BJ (cell line): Measurements from ENCODE around the gene MYBPHL. TPM values are rescaled to one million over a fixed set of nuclear protein-coding genes. Genes with fewer than 3 reads are reported as not detected.

Source experiments
- CTCF ChIA-PET: fragments of 350-600 bp; formaldehyde crosslinking; extraction: SDS; loops from one replicate; lab custom pipeline; 2021; ENCODE audit warnings: antibody characterized with exemption, inconsistent platforms; lab: Yijun Ruan, JAX
- POLR2A ChIA-PET: fragments of 300-600 bp; sonication (Branson Sonifier 250); formaldehyde crosslinking; extraction: SDS; loops from one replicate; lab custom pipeline; 2021; ENCODE audit warnings: antibody characterized with exemption; lab: Charles Lee
- DNase-seq: peaks from one replicate; pipeline ENCODE4 v3.0.0-alpha.2; 2011; ENCODE audit warnings: low read depth
- H3K27me3 ChIP-seq: 2 replicates; pipeline ENCODE4 v1.6.0; 2011; ENCODE audit warnings: low read length; ENCODE audit not compliant: control insufficient read depth, insufficient read depth
- H3K36me3 ChIP-seq: 2 replicates; pipeline ENCODE4 v1.5.1; 2011; ENCODE audit warnings: low read length; ENCODE audit not compliant: control insufficient read depth, insufficient read depth
- H3K4me3 ChIP-seq: 2 replicates; pipeline ENCODE4 v1.5.1; 2011; ENCODE audit warnings: low read depth, mild to moderate bottlenecking, control low read depth, low read length
- CTCF ChIP-seq: IDR thresholded peaks from 2 replicates; pipeline ENCODE4 v1.5.1; 2011; ENCODE audit warnings: low read depth, mild to moderate bottlenecking, control low read depth, inconsistent platforms, low read length, moderate library complexity; ENCODE audit not compliant: insufficient read depth
- polyA minus RNA-seq: library from RNA; depleted of rRNA, polyadenylated mRNA; stranded (reverse); fragments of >200 nt; gene quantifications from 2 replicates; pipeline ENCODE4 v1.2.3, GENCODE V29; 2011; rRNA and poly(A)+ RNA removed
- polyA plus RNA-seq: library from polyadenylated mRNA; depleted of rRNA; stranded (reverse); fragments of >200 nt; gene quantifications from 2 replicates; pipeline ENCODE4 v1.2.3, GENCODE V29; 2011; rRNA removed

The MYBPHL gene
- 0.06 TPM in 1 of 2 replicates, not detected in the other for polyA plus RNA-seq
- 0.14 and 0.26 TPM in 2 replicates for polyA minus RNA-seq

GRCh38 chr1:109306832-109307273 is at the start of gene MYBPHL:
Gene MYBPHL, minus strand, starts transcription at chr1:109307011. Its CDS starts 20 bp downstream, at chr1:109306991.
- ChIA-PET POLR2A (no interaction called here), CTCF (interaction anchor here (1.1 to 2.7 kb wide), 5 partner anchors 9 to 92 kb away, joined by 3 to 9 read pairs (median 5); no protein-coding TSS in a partner anchor)
- Histone ChIP-seq H3K36me3 (no peaks in the 10 kb centered on the region), H3K27me3 (no peaks in the 10 kb centered on the region), H3K4me3 (no peak within 1 kb of the TSS)
- no peak for DNase-seq
- TF ChIP-seq CTCF, result no peak

- CTCF ChIA-PET, result interaction anchor here (0.9 to 1.4 kb wide), 3 partner anchors 8 to 74 kb away, joined by 3 read pairs; partner anchors contain the start of gene PSRC1
- no peak for DNase-seq
- Histone ChIP-seq H3K4me3 (no peak overlapping the region), H3K27me3 (no peaks in the 10 kb centered on the region), H3K36me3 (peaks cover 3% of the 10 kb centered on the region)
- no peak for TF ChIP-seq CTCF
- POLR2A ChIA-PET, result no interaction called here
These were observed 49.7 kb upstream of the MYBPHL start for GRCh38 chr1:109356505-109356904.

GRCh38 chr1:109354929-109355328 is 48.1 kb upstream of the MYBPHL start:
- DNase-seq, result no peak
- ChIA-PET POLR2A (no interaction called here), CTCF (no interaction called here)
- Histone ChIP-seq H3K27me3 (no peaks in the 10 kb centered on the region), H3K36me3 (peaks cover 8% of the 10 kb centered on the region), H3K4me3 (no peak overlapping the region)
- no peak for TF ChIP-seq CTCF

GRCh38 chr1:109351457-109351856 is 44.6 kb upstream of the MYBPHL start:
- H3K4me3 ChIP-seq, result no peak overlapping the region
- no peak for TF ChIP-seq CTCF
- no peak for DNase-seq
- ChIA-PET POLR2A (interaction anchor here (0.6 kb wide), 1 partner anchor 15 kb away, joined by 6 read pairs; no protein-coding TSS in a partner anchor), CTCF (interaction anchor here (0.6 kb wide), 1 partner anchor 75 kb away, joined by 3 read pairs; no protein-coding TSS in a partner anchor)
- peaks cover 11% of the 10 kb centered on the region for H3K36me3 ChIP-seq
- H3K27me3 ChIP-seq, result no peaks in the 10 kb centered on the region

- no peaks in the 10 kb centered on the region for H3K27me3 ChIP-seq
- no peak for DNase-seq
- H3K4me3 ChIP-seq, result no peak overlapping the region
- CTCF ChIA-PET, result interaction anchor here (0.7 kb wide), 1 partner anchor 35 kb away, joined by 4 read pairs; no protein-coding TSS in a partner anchor
- no peak for TF ChIP-seq CTCF
- peaks cover 11% of the 10 kb centered on the region for H3K36me3 ChIP-seq
- POLR2A ChIA-PET, result no interaction called here
These were observed 43.8 kb upstream of the MYBPHL start for GRCh38 chr1:109350655-109351054.
